Middle frontal gyrus (tissue), 1 donor: ENCODE measurements around the gene M1AP.

Experiments used
- DNase-seq: peaks from one replicate; pipeline ENCODE4 v3.0.0-alpha.2; 2015; ENCODE audit warnings: low spot score; ENCODE audit errors: extremely low spot score

M1AP gene

DNA sequence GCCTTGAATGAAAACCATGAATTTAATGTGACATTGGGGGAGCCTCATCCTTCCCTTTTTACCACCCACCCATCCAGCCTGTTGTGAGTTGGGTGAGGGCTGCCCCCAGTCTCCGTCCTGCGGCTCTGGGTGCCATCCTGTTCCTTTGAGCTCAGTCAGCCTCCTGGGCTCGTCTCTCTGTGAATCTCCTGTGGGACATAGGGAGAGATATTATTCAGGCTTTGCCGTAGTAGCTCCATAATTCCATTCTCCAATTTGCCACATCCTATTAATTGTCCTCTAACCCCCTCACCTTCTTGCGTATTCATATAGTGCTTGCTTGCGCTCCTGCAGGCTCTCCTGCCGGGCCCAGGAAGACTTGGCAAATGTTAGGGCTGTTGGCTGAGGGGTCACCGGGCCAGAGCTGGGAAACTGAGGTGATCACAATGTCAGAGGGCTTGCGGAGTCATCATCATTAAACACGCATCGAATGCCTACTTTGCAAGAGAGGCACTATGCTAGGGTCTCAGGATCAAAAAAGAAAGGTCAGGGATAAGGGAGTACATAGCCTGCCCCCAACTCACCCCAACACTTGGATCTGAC, 121.4 kb downstream of the M1AP start:
- DNase-seq: no peak

DNA sequence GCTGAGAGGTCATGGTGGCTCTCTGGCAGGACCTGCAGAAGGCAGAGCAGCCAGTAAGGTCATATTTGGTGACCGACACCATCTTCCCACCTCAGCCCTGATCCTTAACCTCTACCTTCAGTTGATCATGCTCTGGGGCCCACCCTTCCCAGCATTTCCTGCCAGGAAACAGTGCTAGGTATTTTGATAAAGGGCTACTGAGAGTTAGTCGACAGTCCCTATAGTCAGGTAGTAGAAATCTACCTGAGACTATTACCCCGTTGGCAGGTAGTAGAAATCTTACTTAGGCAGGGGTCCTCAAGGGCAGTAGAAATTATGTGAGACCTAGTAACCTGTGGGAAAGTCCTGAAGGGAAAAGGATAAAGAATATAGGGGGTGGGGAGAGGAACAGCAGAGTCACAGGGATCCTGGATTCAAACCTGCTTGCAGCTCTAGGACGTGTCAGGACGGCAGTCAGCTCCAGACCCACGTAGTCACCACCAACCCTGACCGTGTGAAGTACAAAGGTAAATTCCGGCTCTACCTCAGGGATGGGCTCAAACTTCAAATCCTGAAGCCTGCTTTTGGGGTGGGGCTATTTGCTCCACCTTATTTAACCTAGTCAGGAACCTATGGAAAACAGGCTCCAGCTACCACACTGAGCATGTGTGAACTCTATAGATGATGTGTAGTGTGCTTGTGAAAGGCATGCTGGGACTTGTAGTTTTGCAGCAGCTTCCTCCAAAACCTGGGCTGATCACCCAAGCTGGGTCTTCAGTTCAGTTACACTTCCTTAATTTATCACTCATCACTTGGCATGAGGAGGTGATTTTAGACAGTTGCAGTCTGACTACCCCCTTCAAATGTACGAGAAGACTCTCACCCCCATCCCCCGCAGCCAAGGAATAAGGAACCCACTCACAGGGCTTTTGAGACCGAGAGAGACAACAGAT, 122.1 kb downstream of the M1AP start, which contains the start of gene DQX1:
DQX1 (minus strand) TSS at position 515 of the 932 bp plus-strand sequence; CDS start at position 13, 502 bp downstream.
- no peak for DNase-seq

GRCh38 chr2:74524955-74525716, 123.0 kb downstream of the M1AP start:
- DNase-seq: no peak

GRCh38 chr2:74524005-74524404, 124.1 kb downstream of the M1AP start:
- DNase-seq: no peak

DNA sequence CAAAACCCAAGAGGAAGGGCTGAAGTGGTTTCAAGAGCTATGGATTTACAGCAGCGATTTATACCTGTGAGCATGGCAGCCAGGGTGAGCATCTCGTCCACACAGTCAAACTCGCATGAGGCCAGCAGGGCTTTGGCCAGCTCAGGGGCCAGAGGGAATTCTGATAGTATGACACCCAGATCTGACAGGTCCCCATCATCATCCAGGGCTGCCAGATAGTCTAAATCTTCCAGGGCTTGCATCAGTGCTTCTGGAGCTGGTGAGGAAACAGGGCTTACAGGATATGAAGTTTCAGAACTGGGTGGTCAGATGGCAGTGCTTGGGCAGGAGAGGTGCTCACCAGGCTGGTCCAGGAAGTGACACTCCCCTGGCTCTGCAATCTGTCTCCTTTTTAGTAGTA, 125.6 kb downstream of the M1AP start:
- no peak for DNase-seq

DNA sequence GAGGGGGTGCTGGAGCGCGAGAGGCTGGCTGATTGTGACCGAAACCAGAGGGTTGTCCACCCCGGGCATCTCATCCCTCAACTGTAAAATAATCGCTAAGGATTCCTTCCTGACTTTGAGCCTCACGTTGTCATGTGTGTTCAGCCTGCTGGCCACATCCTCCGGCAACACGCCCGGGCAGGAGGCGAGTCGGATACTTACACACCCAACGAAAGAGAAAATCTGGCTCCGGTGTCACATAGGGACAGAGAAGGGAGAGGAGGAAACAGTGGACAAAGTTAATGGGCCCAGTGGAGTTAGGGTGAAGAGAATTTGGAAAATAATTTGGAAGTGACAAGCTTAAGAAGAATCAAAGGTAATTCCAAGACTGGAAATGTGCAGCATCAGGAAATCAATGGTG, 131.5 kb downstream of the M1AP start:
- DNase-seq: no peak

GRCh38 chr2:74515981-74516633, 132.0 kb downstream of the M1AP start:
- DNase-seq: no peak

DNA sequence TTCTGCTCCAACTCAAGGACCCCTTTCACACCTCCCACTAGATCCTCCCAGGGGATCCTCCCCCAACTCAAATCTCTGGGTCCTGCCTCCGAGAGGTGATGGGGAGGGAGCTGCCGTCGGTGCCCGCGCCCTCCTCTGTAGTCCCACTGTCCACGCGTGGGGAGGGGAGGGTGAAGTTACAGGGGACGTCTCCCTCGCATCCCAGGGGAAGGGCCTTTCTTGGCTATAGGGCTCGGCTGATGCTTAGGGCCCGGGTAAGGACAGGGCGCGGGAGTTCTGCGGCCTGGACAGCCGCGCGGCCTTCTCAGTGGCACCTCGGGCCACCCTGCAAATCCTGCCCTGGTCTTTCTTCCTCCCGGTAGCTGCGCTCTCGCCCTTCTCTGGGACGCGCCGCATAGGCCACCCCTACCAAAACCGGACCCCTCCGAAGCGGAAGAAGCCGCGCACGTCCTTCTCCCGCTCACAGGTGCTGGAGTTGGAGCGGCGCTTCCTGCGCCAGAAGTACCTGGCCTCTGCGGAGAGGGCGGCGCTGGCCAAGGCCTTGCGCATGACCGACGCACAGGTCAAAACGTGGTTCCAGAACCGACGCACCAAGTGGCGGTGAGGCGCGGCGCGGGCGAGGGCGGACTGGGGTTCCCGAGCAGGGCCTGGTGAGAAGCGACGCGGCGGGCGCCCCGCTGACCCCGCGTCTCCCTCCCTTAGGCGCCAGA, 132.7 kb downstream of the M1AP start:
- no peak for DNase-seq

DNA sequence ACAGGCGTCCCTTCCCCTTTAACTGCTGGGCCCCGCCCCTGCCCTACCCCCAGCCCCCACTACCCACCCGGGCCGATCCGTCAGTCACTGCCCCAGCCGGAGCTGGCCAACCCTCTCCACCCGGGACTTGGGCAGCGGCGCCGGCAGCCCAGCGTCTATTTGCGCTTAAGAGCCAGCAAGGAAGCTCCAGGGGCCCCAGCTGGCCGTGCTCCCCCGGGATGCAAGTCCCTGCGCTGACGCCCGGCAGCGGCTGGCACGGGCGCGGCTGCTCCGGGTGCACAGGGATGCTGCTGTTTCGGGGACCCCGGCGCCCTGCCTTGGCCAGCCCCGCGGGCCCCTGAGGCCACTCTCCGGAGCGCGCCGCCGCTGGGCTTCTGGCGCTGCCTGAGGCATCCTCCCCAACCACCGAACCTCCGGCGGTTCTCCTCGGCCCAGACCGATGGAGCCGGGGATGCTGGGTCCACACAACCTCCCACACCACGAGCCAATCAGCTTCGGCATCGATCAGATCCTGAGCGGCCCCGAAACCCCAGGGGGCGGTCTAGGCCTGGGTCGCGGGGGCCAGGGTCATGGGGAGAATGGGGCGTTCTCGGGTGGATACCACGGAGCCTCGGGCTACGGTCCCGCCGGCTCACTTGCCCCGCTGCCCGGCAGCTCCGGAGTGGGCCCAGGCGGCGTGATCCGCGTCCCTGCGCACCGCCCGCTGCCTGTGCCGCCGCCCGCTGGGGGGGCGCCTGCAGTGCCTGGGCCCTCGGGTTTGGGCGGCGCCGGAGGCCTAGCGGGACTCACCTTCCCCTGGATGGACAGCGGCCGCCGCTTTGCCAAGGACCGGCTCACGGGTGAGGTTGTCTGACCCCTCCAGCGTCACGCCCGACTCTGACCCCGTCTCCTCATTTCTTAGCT, 133.5 kb downstream of the M1AP start, which contains the start of gene TLX2:
TLX2 (plus strand) TSS at position 83 of the 903 bp plus-strand sequence; CDS start at position 440, 357 bp downstream.
- DNase-seq: no peak

DNA sequence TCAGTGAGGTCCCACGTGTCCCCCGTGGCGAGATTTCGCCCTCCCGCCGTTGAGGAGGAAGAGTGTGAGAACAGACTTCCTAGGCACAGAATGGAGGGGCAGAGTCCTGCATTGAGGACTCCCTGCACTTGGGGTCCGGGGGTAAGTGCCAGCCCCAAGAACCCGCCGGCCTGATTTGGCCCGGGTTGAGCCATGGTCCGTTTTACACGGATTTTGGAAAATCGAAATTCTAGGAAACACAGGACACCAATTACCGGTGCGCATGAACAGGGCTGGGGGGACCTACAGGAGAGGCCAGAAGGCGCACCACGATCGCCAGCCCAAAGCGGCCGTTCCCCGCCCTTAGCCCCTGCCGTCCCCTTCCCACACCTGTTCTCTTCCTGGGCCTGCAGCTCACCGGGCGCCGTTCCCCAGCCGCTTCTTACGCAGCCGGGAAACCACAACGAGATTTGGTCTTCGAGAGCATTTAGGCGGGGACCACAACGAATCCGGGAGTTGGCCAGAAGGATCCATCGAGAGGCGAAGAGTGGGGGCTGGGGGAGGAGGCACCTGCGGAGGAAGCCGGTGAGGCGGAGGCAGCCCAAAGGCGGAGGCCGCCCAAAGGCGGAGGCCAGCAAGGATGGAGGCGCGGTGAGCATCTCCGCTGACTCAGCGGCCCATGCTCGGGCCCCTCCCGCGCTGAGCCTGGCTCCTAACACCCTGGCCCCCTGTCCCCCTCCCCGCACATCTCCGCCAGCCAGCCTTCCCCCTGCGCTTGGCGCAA, 134.3 kb downstream of the M1AP start:
- no peak for DNase-seq

- DNase-seq: no peak
These were observed 135.2 kb downstream of the M1AP start for GRCh38 chr2:74512744-74513604.

- DNase-seq: no peak
These were observed 136.8 kb downstream of the M1AP start for GRCh38 chr2:74511104-74511989.

GRCh38 chr2:74510272-74510671, 137.9 kb downstream of the M1AP start:
- no peak for DNase-seq

GRCh38 chr2:74507926-74508520, 140.1 kb downstream of the M1AP start:
- DNase-seq: no peak
